ENCODE measurements around the gene SCGB1C2.

DNA sequence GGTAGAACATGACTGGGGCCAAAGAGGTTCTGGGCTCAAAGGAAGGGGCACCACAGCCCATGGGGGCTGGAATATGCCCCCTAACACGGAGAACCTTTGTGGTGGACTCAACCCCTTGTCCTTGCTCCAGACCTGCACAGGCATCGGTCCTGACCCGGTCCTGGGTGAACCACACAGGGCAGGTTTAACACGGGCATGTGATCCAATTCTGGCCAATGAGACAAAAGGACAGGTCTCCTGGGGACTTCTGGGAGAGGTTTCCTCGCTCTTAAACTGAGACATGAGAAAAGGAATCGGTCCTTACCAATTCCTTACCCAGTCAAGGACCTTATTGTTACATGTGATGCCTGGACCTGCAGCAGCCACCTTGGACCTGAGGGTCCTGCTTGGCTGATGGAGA is 40.4 kb downstream of the SCGB1C2 start:
- TF ChIP-seq, protein P1, sequence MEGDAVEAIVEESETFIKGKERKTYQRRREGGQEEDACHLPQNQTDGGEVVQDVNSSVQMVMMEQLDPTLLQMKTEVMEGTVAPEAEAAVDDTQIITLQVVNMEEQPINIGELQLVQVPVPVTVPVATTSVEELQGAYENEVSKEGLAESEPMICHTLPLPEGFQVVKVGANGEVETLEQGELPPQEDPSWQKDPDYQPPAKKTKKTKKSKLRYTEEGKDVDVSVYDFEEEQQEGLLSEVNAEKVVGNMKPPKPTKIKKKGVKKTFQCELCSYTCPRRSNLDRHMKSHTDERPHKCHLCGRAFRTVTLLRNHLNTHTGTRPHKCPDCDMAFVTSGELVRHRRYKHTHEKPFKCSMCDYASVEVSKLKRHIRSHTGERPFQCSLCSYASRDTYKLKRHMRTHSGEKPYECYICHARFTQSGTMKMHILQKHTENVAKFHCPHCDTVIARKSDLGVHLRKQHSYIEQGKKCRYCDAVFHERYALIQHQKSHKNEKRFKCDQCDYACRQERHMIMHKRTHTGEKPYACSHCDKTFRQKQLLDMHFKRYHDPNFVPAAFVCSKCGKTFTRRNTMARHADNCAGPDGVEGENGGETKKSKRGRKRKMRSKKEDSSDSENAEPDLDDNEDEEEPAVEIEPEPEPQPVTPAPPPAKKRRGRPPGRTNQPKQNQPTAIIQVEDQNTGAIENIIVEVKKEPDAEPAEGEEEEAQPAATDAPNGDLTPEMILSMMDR (optimal IDR thresholded peaks at IDR 0.05 in 1 of 3, IDR thresholded peaks at IDR 0.05 in 1 of 3, conservative IDR thresholded peaks at IDR 0.05 in 1 of 3; ENCODE audit: extremely low read depth in 1 of 3, insufficient read depth in 2 of 3, low read length in 3 of 3), result no peak
- no peak for TF ChIP-seq EZH2 (IDR thresholded peaks at IDR 0.05; ENCODE audit: low read length)

Measured in keratinocyte (primary cell).